K562 (cell line): ENCODE results near the gene CSNK1G2. TPM values are rescaled to one million over a fixed set of nuclear protein-coding genes. Genes with fewer than 3 reads are reported as not detected.
A peak's percentile ranks its signal among the peaks of the same experiment; 100 is the strongest.

Source experiments
- E2F1 ChIP-seq: sonication (generic); formaldehyde crosslinking; IDR thresholded peaks from 2 replicates; pipeline ENCODE4 v1.8.1; 2023; ENCODE audit warnings: mild to moderate bottlenecking, missing genetic modification reagents, moderate library complexity
- FOXK2 ChIP-seq, 2 experiments: fragments of 450-650 bp; IDR thresholded peaks in 1 of 2; conservative IDR thresholded peaks in 1 of 2; 2 replicates each; pipeline ENCODE4 v1.6.1; 2016; ENCODE audit warnings: low read depth in 2 of 2, mild to moderate bottlenecking in 1 of 2
- GTF2F1 ChIP-seq: IDR thresholded peaks from 2 replicates; pipeline ENCODE4 v1.6.1; 2011; ENCODE audit warnings: low read depth, low read length, improper control_type of control experiment
- IRF2 ChIP-seq: sonication (generic); formaldehyde crosslinking; IDR thresholded peaks from 2 replicates; pipeline ENCODE4 v1.8.1; 2022; ENCODE audit warnings: mild to moderate bottlenecking, missing genetic modification reagents
- NBN ChIP-seq: fragments of 450-650 bp; IDR thresholded peaks from 2 replicates; pipeline ENCODE4 v1.6.1; 2016; ENCODE audit warnings: low read depth, mild to moderate bottlenecking
- POU5F1 ChIP-seq: fragments of 150-350 bp; IDR thresholded peaks from 2 replicates; pipeline ENCODE4 v1.6.1; 2014; ENCODE audit warnings: borderline replicate concordance, low read length, low read depth, mild to moderate bottlenecking; ENCODE audit not compliant: partially characterized antibody
- RERE ChIP-seq: sonication (generic); formaldehyde crosslinking; IDR thresholded peaks from 2 replicates; pipeline ENCODE4 v1.8.0; 2023; ENCODE audit warnings: missing genetic modification reagents, mild to moderate bottlenecking, borderline replicate concordance
- SMC3 ChIP-seq: conservative IDR thresholded peaks from 2 replicates; pipeline ENCODE4 v1.6.1; 2011; ENCODE audit warnings: low read depth, low read length, improper control_type of control experiment; ENCODE audit not compliant: insufficient read depth
- TEAD2 ChIP-seq: fragments of 450-650 bp; IDR thresholded peaks from 2 replicates; pipeline ENCODE4 v1.6.1; 2016; ENCODE audit warnings: missing genetic modification characterization, control low read depth, missing compliant biosample characterization
- U2AF2 ChIP-seq: fragments of 200-400 bp; formaldehyde crosslinking; optimal IDR thresholded peaks from 2 replicates; pipeline ENCODE3; 2017; ENCODE audit warnings: low read depth, mild to moderate bottlenecking, low read length
- UBTF ChIP-seq, 2 experiments: IDR thresholded peaks; 2 replicates each; pipeline ENCODE4 v1.6.1; 2012; ENCODE audit warnings: improper control_type of control experiment in 2 of 2, low read depth in 2 of 2, low read length in 2 of 2, borderline replicate concordance in 1 of 2
- ZNF175 ChIP-seq: fragments of 200-800 bp; sonication (Bioruptor generic); IDR thresholded peaks from 2 replicates; pipeline ENCODE4 v1.6.1; 2016; ENCODE audit warnings: low read depth, mild to moderate bottlenecking, missing genetic modification characterization, missing compliant biosample characterization
- ZNF655 ChIP-seq: fragments of 250-450 bp; sonication (Bioruptor Pico); IDR thresholded peaks from 2 replicates; pipeline ENCODE4 v1.5.0; 2021
- ZNF668 ChIP-seq: fragments of 250-450 bp; sonication (Bioruptor Pico); IDR thresholded peaks from 2 replicates; pipeline ENCODE4 v1.8.0; 2022; ENCODE audit warnings: mild to moderate bottlenecking, inconsistent platforms
- polyA plus RNA-seq, 8 experiments: library from polyadenylated mRNA; depleted of rRNA in 4 of 8; stranded (reverse) in 5 of 8; unstranded in 3 of 8; fragments of >200 nt; fragmentation: Nextera tagmentation in 2 of 8; fragmentation: Illumina TruSeq in 1 of 8; extraction: Ambion mirVana in 2 of 8; extraction: Trizol in 1 of 8; gene quantifications; 2 replicates each; pipeline versions ENCODE4 v1.2.1 to v1.2.3, GENCODE V29; 2011 to 2014; ENCODE audit warnings: inconsistent platforms in 1 of 8, missing spikeins in 1 of 8
- total RNA-seq, 7 experiments: library from RNA; depleted of rRNA in 6 of 7; stranded (reverse); fragments of >200 nt in 6 of 7; fragmentation: Illumina TruSeq in 2 of 7; extraction: Trizol in 2 of 7; gene quantifications; 2 replicates each; pipeline versions ENCODE4 v1.2.1 to v1.2.3, GENCODE V29; 2011 to 2021; ENCODE audit warnings: low replicate concordance in 1 of 7

CSNK1G2 gene
- total and polyA plus RNA-seq, 9 of the 15 experiments (the other 6 are each of a cell fraction or from before 2014, with no cell fraction given): 0.48 to 119 (median 49.5) TPM

GRCh38 chr19:1905110-1905862 is 35.7 kb upstream of the CSNK1G2 start, which contains the start of the genes ADAT3 and SCAMP4 (continued):
- TF ChIP-seq RERE (CRISPR knock-in tag) (no peak), GTF2F1 (no peak), ZNF175 (peak; percentile 84; the same call in 1 of the 2 replicates), ZNF655 (CRISPR knock-in tag) (no peak), TEAD2 (tag) (peak; percentile 34; the same call in 1 of the 2 replicates), IRF2 (CRISPR knock-in tag) (no peak), POU5F1 (no peak), U2AF2 (no peak), FOXK2 (conservative IDR thresholded peaks at IDR 0.05 in 1 of 2, IDR thresholded peaks at IDR 0.05 in 1 of 2; ENCODE audit: low read depth in 2 of 2) (no peak; a peak in 1 of 4 replicates), ZNF668 (CRISPR knock-in tag) (peak; percentile 80; the same call in 1 of the 2 replicates), UBTF (IDR thresholded peaks at IDR 0.05; ENCODE audit: borderline replicate concordance in 1 of 2, low read depth in 2 of 2, low read length in 2 of 2) (no peak), SMC3 (no peak), NBN (no peak), E2F1 (CRISPR knock-in tag) (peak; percentile 78)
